ENCODE data around the gene DZIP3.

DNA sequence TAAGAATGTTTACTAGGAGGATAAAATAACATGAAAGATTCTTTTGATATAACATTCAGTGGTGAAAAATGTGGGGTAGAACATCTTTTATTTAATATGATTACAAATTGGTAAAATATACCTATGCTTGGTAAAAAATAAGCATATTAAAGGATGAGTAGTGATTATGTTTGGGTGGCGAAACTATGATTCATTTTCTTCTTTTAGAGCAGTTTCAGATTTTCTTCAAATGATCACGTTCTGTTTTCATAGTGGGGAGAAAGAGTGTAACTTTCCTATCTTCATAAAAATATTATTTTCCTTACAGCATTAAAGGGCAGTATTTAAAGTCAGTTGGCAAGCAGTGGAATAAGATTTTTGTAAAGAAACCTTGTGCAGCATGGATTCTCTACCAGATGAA is 15.5 kb downstream of the DZIP3 start:
- TF ChIP-seq, protein P1, sequence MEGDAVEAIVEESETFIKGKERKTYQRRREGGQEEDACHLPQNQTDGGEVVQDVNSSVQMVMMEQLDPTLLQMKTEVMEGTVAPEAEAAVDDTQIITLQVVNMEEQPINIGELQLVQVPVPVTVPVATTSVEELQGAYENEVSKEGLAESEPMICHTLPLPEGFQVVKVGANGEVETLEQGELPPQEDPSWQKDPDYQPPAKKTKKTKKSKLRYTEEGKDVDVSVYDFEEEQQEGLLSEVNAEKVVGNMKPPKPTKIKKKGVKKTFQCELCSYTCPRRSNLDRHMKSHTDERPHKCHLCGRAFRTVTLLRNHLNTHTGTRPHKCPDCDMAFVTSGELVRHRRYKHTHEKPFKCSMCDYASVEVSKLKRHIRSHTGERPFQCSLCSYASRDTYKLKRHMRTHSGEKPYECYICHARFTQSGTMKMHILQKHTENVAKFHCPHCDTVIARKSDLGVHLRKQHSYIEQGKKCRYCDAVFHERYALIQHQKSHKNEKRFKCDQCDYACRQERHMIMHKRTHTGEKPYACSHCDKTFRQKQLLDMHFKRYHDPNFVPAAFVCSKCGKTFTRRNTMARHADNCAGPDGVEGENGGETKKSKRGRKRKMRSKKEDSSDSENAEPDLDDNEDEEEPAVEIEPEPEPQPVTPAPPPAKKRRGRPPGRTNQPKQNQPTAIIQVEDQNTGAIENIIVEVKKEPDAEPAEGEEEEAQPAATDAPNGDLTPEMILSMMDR (IDR thresholded peaks at IDR 0.05) = no peak
- TF ChIP-seq POLR2A (IDR thresholded peaks at IDR 0.05) (no peak), POLR2AphosphoS5 (IDR thresholded peaks at IDR 0.05) (no peak)

Measured in breast epithelium (tissue), 3 donors.